ENCODE measurements around the gene GSG1L.

GSG1L gene

GRCh38 chr16:28063591-28064061, at the start of gene GSG1L:
Gene GSG1L (minus strand): TSS chr16:28063714. CDS start chr16:28063424, 290 bp downstream.
- DNase-seq: no peak

- DNase-seq: no peak
These were observed 49.4 kb upstream of the GSG1L start for GRCh38 chr16:28112908-28113307.

DNA sequence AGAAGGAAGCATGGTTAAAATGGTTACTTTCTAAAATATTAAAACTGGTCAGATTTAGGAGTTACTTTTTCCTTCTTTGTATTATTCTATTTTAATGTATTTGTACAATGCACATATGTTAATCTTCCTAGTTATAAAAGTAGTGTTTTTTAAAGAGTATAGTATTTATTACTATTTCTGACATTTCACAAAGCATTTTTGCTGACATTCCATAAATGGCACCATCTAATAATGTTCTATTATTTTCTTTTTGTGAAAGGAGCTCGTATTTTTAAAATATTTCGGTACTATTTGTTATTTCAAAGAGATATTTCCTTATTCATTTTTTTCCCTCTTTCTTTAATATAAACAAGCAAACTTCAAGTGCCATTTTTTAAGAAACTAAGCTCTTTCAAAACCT, 47.5 kb upstream of the GSG1L start:
- DNase-seq: no peak

GRCh38 chr16:28110479-28110878, 47.0 kb upstream of the GSG1L start:
- DNase-seq: peak in 1 of 2 donors; percentile 23

DNA sequence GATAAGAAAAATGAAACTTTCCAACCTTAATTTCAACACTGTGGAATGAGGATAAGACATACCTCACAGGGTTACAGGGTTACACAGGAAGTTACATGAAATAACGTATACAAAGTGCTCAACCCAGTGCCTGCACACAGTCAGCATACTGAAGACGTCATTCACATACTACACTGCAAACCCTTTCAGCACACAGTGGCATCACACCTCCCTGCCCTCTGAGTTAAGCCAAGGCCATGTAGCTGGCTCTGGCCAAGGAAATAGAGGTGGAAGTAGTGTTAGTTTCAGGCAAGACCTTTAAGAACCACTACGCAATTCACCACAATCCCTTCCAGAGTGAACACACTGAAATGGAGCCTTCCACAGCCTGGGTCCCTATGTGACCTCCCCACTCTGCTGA, 46.6 kb upstream of the GSG1L start:
- DNase-seq: no peak

- no peak for DNase-seq
These were observed 45.2 kb upstream of the GSG1L start for GRCh38 chr16:28108590-28109247.

GRCh38 chr16:28107232-28107631, 43.7 kb upstream of the GSG1L start:
- DNase-seq: no peak

DNA sequence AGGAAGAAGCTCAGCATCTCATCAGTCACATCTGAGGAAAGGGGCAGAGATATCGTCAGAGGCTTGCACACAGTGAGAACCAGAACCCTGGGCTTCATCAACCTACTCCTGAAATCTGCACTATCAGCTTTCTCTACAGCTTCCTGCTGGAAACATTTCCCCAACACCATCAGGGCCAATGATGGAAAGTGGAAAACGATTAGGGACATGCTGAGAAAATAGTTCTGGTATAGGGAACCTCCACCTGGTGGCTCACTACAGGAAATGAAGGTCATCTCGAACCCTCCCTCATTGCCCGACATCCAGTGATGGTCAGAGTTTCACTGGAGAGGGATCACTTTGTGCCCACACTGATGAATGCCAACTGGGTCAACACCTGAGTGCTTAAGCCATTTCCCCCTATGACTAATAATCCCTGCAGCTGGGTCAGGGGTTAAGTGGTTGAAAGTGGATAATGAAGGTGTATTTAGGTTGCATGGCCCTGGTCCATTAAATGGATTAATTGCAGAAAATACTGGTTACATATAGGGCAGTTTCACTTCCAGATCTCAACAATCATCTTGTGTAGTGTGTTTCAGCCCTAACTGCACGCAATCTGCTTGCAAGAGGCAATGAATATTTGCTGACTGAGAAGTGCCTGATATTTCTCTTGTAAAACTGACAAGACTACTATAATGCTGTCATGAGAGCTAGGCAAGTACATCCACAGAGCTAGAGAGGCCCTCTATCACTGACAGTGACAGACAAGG, 43.1 kb upstream of the GSG1L start:
- no peak for DNase-seq

DNA sequence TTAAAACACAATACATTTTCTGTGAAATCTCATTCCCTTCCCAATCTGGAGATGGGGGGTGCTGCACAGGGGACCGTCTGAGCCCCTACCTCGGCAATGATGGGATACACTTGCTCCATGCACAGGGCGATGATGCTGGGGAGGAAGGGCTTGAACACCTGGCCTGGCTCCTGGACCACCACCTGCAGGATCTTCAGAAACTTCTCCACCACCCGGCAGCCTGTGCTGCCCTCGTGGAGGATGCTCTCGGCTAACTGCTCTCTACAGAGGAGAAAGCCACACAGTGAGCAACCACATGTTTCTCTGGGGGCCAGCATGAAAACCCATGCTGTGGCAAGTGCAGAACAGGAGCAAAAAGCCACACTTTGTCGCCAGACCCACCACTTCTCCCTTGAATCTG, 42.4 kb upstream of the GSG1L start:
- DNase-seq: no peak

- DNase-seq: no peak
These were observed 41.8 kb upstream of the GSG1L start for GRCh38 chr16:28105297-28105696.

DNA sequence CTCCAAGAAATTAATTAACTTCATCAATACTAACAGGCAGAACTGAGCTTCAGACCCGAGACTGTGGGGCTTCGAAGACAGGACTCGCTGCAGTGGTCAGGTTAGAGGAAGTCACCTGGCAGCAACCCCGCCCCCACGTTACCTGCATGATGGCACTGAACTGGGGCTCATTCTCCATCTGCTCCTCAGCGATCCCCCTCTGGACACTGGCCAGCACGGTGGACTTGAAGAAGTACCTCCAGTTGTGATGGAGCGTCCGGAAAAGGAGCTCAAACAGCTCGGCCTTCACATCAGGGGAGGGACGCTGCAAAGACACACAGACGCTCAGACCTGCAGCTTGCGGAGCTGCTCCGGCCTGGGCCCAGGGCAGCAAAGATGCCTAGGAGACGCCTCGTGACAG, 40.9 kb upstream of the GSG1L start:
- no peak for DNase-seq

DNA sequence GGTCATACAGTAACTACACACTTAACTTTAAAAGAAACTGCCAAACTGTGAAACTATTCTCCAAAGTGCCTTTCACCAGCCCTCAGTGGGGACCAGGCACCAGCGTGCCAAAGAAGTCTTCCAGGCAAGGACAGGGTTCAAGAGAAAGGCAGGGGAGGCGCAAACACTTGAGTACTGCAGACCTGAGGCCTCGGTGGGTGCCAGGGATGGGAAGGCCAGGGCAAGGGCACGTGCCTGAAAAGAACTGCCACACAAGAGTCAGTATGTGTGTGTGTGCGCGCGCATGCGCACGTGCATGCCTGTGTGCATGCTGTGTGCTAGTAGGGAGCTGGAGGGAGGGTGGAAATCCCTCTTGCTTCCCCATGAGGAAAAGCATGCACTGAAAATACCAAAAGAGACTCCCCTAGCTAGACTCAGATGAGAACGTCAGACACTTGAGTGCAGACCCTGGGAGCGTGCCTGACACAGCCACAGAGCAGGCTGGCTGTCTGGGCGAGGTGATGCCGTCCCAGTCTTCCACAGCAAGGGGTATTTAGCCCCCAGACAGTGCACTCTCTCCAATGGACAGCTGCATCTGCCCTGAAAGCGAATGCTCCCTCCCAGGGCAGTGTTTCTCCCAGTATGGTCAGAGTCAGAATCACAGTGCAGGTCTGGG, 40.1 kb upstream of the GSG1L start:
- DNase-seq: no peak

DNA sequence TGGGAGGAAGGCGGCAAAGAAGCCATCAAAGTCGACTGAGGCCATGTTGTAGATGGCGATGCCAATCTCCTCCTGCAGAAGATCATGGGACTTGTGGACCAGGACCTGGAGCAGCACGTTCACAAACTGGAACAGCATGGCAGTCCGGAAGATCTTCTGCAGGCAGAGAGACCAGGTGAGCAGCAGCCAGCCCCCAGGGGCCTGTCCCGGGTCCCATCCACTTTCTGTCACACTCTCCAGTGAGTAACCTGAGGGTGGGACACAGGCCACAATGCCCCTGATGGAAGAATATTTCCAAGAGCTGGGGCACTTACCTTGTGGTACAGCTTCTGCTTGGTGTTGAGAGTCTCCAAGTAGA, 38.0 kb upstream of the GSG1L start:
- DNase-seq: no peak

DNA sequence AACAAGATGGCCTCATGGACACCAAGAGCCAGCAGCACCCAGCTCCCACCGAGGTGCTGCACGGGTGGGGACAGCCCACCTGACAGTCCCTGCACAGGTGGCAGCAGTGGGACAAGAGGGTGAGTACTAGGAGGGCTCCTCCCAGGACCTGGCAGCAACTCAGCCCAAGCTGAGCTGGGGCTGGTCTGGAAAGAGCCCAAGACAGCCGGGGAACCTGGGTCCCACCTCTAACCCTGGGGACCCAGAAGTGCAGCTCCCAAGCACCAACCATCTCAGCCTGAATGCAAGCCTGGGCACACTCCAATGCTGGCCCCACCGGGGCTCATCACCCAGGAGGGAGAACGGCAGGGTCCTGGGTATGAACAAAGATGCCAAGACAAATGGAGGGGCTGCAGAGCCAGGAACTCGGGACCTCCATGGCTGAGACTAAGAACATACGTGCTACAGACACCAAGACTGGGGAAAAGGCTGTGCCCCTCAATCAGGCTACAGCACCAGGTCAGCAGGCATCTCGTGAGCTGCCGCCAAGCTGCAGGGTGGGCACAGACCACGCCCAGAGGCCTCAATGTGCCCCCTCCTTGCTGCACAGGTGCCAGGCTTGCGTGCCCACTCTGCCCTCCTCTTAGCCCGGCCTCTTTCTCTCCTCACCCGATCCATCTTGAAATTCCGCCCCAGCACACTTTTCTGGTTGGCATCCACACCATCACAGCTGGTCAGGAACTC, 37.5 kb upstream of the GSG1L start:
- no peak for DNase-seq

GRCh38 chr16:28098959-28099945, 35.7 kb upstream of the GSG1L start:
- DNase-seq: no peak

DNA sequence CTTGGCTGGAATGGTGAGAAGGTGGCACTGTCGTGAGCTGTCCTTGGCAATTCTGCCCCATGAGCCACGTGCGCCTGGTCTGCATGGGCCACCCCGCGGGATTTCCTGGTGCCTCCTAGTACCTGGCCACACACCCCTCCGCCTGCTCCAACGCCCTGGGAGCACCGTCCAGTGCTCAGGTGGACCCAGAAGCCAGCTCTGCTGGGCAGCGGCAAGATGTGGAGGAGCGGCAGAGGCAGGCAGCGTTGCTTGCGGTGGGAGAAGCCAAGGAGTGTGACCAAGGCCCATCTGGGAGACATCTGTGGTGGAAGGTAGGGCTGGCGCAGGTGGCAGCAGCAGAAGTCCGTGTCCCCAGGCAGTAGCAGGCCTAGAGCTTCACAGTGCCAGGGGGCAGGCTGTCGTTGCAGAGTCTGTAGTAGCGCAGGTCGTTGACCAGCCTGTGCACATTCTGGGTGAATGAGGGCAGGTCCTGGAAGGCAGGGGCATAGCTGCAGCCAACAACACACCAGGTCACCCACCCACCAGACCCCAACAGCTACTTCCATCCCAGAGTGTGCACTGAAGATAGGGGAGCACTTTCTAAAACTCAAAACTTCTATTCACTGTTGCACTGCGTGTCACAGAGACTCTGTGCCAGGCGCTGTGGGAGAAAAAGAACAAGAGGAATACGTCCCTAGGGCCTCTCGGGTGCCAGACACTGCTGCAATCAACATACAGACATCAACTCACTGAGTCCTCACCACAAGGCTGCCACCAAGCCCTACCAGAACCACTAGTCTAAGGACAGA, 34.9 kb upstream of the GSG1L start:
- DNase-seq: no peak

DNA sequence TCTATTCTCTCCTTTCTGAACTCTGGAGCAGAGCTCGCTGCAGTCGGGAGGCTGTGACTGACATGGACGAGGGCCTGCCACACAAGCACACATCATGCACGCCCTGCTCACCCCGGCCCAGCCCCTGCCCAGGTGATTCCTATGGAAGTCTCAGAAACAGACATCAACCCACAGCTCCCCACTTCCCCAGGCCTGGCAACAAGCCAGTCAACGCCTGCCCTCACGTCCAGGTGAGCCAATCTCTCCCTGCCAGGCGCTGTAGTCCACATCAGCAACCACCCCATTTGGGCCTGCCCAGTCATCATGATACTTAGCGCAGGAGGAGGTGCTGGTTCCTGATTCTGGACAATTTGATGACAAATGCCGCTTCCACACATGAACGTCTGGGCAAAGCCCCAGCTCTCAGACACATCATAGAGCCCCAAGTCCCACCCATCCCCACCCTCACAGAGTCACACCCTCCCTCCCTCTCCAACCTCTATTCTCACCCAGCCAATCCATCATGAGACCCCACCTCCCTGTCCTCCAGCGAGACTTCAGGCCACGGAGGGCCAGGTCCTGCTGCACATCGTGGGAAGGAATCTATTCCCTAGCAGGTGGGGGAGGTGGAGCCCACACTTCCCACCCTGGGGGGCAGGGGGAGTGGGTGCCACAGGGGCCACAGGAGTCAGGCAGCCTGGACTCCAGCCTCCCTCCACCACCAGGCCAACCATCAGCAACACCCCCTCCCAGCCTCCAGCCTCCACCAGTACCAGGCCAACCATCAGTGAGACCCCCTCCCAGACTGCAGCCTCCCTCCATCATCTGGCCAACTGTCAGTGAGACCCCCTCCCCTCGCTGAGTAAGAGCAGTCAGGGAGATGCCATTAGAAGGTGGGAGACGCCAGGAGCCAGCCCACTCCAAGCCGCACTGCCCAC, 33.7 kb upstream of the GSG1L start:
- no peak for DNase-seq

- no peak for DNase-seq
These were observed 29.8 kb upstream of the GSG1L start for GRCh38 chr16:28093385-28093725.

- no peak for DNase-seq
These were observed 29.3 kb upstream of the GSG1L start for GRCh38 chr16:28092721-28093384.

DNA sequence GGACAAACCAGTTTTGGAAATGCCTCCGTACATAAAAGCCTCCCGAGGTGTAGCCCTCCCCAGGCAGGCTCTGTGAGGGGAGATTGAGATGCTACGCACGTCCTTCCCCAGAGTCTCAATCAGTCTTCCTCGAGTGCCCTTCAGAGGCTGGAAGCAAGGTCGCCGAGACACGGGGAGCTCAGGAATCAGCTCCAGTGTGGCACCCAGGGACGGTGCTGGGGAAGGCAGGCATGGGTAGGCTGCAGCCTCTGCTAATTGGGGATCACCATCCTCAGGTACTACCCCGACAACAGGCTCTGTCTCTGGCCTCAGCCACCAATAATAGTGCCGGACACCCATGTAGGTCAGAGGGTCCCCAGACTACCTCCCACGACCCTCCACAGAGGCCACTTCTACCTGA, 28.1 kb upstream of the GSG1L start:
- no peak for DNase-seq
